Mesenchymal stem cell (in vitro differentiated cells and primary cell): ENCODE results near the gene SLC2A1.

ENCODE experiments used
- DNase-seq: peaks from one replicate; pipeline ENCODE4 v3.0.0-alpha.2; 2013
- H2AFZ ChIP-seq: one replicate; pipeline ENCODE4 v1.6.1; 2013; ENCODE audit warnings: low read depth, mild to moderate bottlenecking, control low read depth, inconsistent platforms, low read length, moderate library complexity
- H2AK5ac ChIP-seq: 2 replicates; pipeline ENCODE4 v1.6.1; 2013; ENCODE audit warnings: low read length, moderate library complexity, mild to moderate bottlenecking, inconsistent platforms; ENCODE audit not compliant: severe bottlenecking
- H2BK120ac ChIP-seq: one replicate; pipeline ENCODE4 v1.6.1; 2013; ENCODE audit warnings: low read depth, mild to moderate bottlenecking, inconsistent platforms, low read length, moderate library complexity
- H2BK12ac ChIP-seq, 2 experiments: one replicate each; pipeline ENCODE4 v1.6.1; 2013; ENCODE audit warnings: inconsistent platforms in 2 of 2, low read length in 2 of 2, mild to moderate bottlenecking in 2 of 2, moderate library complexity in 2 of 2, control low read depth in 1 of 2
- H2BK15ac ChIP-seq: one replicate; pipeline ENCODE4 v1.6.1; 2013; ENCODE audit warnings: mild to moderate bottlenecking, low read depth, inconsistent platforms; ENCODE audit not compliant: poor library complexity, severe bottlenecking
- H2BK5ac ChIP-seq: 2 replicates; pipeline ENCODE4 v1.6.1; 2013; ENCODE audit warnings: low read depth, mild to moderate bottlenecking, low read length, control low read depth, inconsistent platforms; ENCODE audit not compliant: poor library complexity, severe bottlenecking
- H3K14ac ChIP-seq, 2 experiments: one replicate each; pipeline ENCODE4 v1.6.1; 2013; ENCODE audit warnings: inconsistent platforms in 2 of 2, low read length in 2 of 2, control low read depth in 1 of 2, mild to moderate bottlenecking in 1 of 2, moderate library complexity in 1 of 2
- H3K18ac ChIP-seq, 2 experiments: one replicate each; pipeline ENCODE4 v1.6.1; 2013; ENCODE audit warnings: inconsistent platforms in 2 of 2, low read length in 2 of 2, control low read depth in 1 of 2, low read depth in 1 of 2, mild to moderate bottlenecking in 1 of 2
- H3K23ac ChIP-seq, 2 experiments: one replicate each; pipeline ENCODE4 v1.6.1; 2013; ENCODE audit warnings: inconsistent platforms in 2 of 2, low read length in 2 of 2, mild to moderate bottlenecking in 2 of 2, moderate library complexity in 2 of 2, control low read depth in 1 of 2
- H3K27ac ChIP-seq: 2 replicates; pipeline ENCODE4 v1.5.1; 2013; ENCODE audit warnings: mild to moderate bottlenecking, moderate library complexity, low read length, control low read depth, inconsistent platforms; ENCODE audit not compliant: poor library complexity, severe bottlenecking
- H3K27me3 ChIP-seq, 2 experiments: 2 replicates each; pipeline versions ENCODE4 v1.6.1 to v1.7.0; 2013; ENCODE audit warnings: low read length in 2 of 2, mild to moderate bottlenecking in 2 of 2, moderate library complexity in 2 of 2, control low read depth in 1 of 2, inconsistent platforms in 1 of 2; ENCODE audit not compliant: control insufficient read depth in 1 of 2, insufficient read depth in 1 of 2
- H3K36me3 ChIP-seq, 2 experiments: 2 replicates each; pipeline versions ENCODE4 v1.6.1 to v1.7.0; 2013; ENCODE audit warnings: low read length in 2 of 2, control low read depth in 1 of 2, inconsistent platforms in 1 of 2, low read depth in 1 of 2, mild to moderate bottlenecking in 1 of 2; ENCODE audit not compliant: insufficient read depth in 2 of 2, control insufficient read depth in 1 of 2
- H3K4ac ChIP-seq, 2 experiments: one replicate each; pipeline ENCODE4 v1.6.1; 2013; ENCODE audit warnings: inconsistent platforms in 2 of 2, low read length in 2 of 2, mild to moderate bottlenecking in 2 of 2, moderate library complexity in 2 of 2, control low read depth in 1 of 2, low read depth in 1 of 2
- H3K4me1 ChIP-seq: 2 replicates; pipeline ENCODE4 v1.6.1; 2013; ENCODE audit warnings: low read depth, low read length, control low read depth; ENCODE audit not compliant: control insufficient read depth, insufficient read depth
- H3K4me2 ChIP-seq: 2 replicates; pipeline ENCODE4 v1.6.1; 2013; ENCODE audit warnings: low read length, mild to moderate bottlenecking, inconsistent platforms; ENCODE audit not compliant: poor library complexity, severe bottlenecking
- H3K4me3 ChIP-seq, 2 experiments: 2 replicates each; pipeline versions ENCODE4 v1.5.1 to v1.7.0; 2013; ENCODE audit warnings: low read length in 2 of 2, mild to moderate bottlenecking in 2 of 2, control low read depth in 1 of 2, low read depth in 1 of 2; ENCODE audit not compliant: insufficient read depth in 1 of 2
- H3K79me1 ChIP-seq: replicated peaks from 2 replicates; pipeline ENCODE4 v1.6.1; 2013; ENCODE audit warnings: mild to moderate bottlenecking, control low read depth, low read length, inconsistent platforms; ENCODE audit not compliant: poor library complexity, severe bottlenecking
- H3K9ac ChIP-seq: 2 replicates; pipeline ENCODE4 v1.7.0; 2013; ENCODE audit warnings: mild to moderate bottlenecking, low read length, moderate library complexity
- H3K9me3 ChIP-seq: 2 replicates; pipeline ENCODE4 v1.7.0; 2013; ENCODE audit warnings: mild to moderate bottlenecking, low read length; ENCODE audit not compliant: control insufficient read depth
- H4K8ac ChIP-seq: one replicate; pipeline ENCODE4 v1.6.1; 2013; ENCODE audit warnings: inconsistent platforms, mild to moderate bottlenecking, low read length, moderate library complexity
- H4K91ac ChIP-seq: one replicate; pipeline ENCODE4 v1.6.1; 2013; ENCODE audit warnings: mild to moderate bottlenecking, low read length, inconsistent platforms
- WGBS: methylation state at CpG from one replicate; pipeline ENCODE4 v1.1.7; 2013; ENCODE audit warnings: mixed read lengths; 5-methylcytosine and 5-hydroxymethylcytosine counted together

Gene SLC2A1

GRCh38 chr1:42983253-42983652, 24.6 kb upstream of the SLC2A1 start:
- no peak overlapping the region for H3K27ac ChIP-seq
- 82% methylated on average over 2 of the region's 3 CpGs for WGBS
- no peak overlapping the region for H2AK5ac ChIP-seq
- H2BK15ac ChIP-seq, result no peak overlapping the region
- no peak overlapping the region for H2BK5ac ChIP-seq
- H3K18ac ChIP-seq, result no peak overlapping the region
- H3K4ac ChIP-seq, result no peak overlapping the region
- no peak overlapping the region for H2AFZ ChIP-seq
- peaks cover 0 to 18% of the 10 kb centered on the region in 2 experiments for H3K36me3 ChIP-seq
- no peak overlapping the region for H3K4me2 ChIP-seq
- H2BK120ac ChIP-seq, result no peak overlapping the region
- H3K4me3 ChIP-seq, result no peak overlapping the region
- no peak overlapping the region for H3K9ac ChIP-seq
- no peak overlapping the region for H4K8ac ChIP-seq
- no peaks in the 10 kb centered on the region for H3K9me3 ChIP-seq
- no peak overlapping the region for H4K91ac ChIP-seq
- peaks cover 15% of the 10 kb centered on the region for H3K4me1 ChIP-seq
- H3K27me3 ChIP-seq, result peaks cover 0 to 5% of the 10 kb centered on the region in 2 experiments
- H3K79me1 ChIP-seq, result no peaks in the 10 kb centered on the region
- H3K23ac ChIP-seq, result no peak overlapping the region
- no peak for DNase-seq
- H3K14ac ChIP-seq, result no peak overlapping the region
- H2BK12ac ChIP-seq, result no peak overlapping the region

- peaks cover 19% of the 10 kb centered on the region for H3K4me1 ChIP-seq
- WGBS, result 88% methylated on average over 6 of the region's 6 CpGs
- no peak overlapping the region for H2AFZ ChIP-seq
- no peak overlapping the region for H2BK12ac ChIP-seq
- H2BK120ac ChIP-seq, result no peak overlapping the region
- no peak overlapping the region for H3K9ac ChIP-seq
- no peak overlapping the region for H3K4ac ChIP-seq
- peaks cover 0 to 18% of the 10 kb centered on the region in 2 experiments for H3K36me3 ChIP-seq
- peaks cover 0 to 5% of the 10 kb centered on the region in 2 experiments for H3K27me3 ChIP-seq
- no peak overlapping the region for H3K27ac ChIP-seq
- no peak overlapping the region for H3K4me2 ChIP-seq
- no peak overlapping the region for H3K23ac ChIP-seq
- H3K9me3 ChIP-seq, result no peaks in the 10 kb centered on the region
- no peak overlapping the region for H2AK5ac ChIP-seq
- no peak overlapping the region for H3K4me3 ChIP-seq
- no peak overlapping the region for H3K18ac ChIP-seq
- no peak for DNase-seq
- H2BK5ac ChIP-seq, result no peak overlapping the region
- no peak overlapping the region for H2BK15ac ChIP-seq
- no peak overlapping the region for H3K14ac ChIP-seq
- no peak overlapping the region for H4K8ac ChIP-seq
- no peak overlapping the region for H4K91ac ChIP-seq
- no peaks in the 10 kb centered on the region for H3K79me1 ChIP-seq
These were observed 24.0 kb upstream of the SLC2A1 start for GRCh38 chr1:42982641-42983040.

GRCh38 chr1:42981871-42982270, 23.2 kb upstream of the SLC2A1 start:
- H4K8ac ChIP-seq, result no peak overlapping the region
- peak overlapping the region; percentile 31 for H2AK5ac ChIP-seq
- peak; percentile 52 for DNase-seq
- no peak overlapping the region for H3K18ac ChIP-seq
- H2BK120ac ChIP-seq, result no peak overlapping the region
- H3K23ac ChIP-seq, result no peak overlapping the region
- no peak overlapping the region for H3K9ac ChIP-seq
- no peaks in the 10 kb centered on the region for H3K79me1 ChIP-seq
- no peak overlapping the region for H3K14ac ChIP-seq
- H3K4me2 ChIP-seq, result no peak overlapping the region
- H3K27ac ChIP-seq, result no peak overlapping the region
- peaks cover 0 to 5% of the 10 kb centered on the region in 2 experiments for H3K27me3 ChIP-seq
- no peaks in the 10 kb centered on the region for H3K9me3 ChIP-seq
- 80% methylated on average over 5 of the region's 6 CpGs for WGBS
- no peak overlapping the region for H2BK15ac ChIP-seq
- no peak overlapping the region for H4K91ac ChIP-seq
- peaks cover 19% of the 10 kb centered on the region for H3K4me1 ChIP-seq
- H2AFZ ChIP-seq, result no peak overlapping the region
- no peak overlapping the region for H2BK5ac ChIP-seq
- H3K4me3 ChIP-seq, result no peak overlapping the region
- H2BK12ac ChIP-seq, result no peak overlapping the region
- H3K36me3 ChIP-seq, result peaks cover 0 to 18% of the 10 kb centered on the region in 2 experiments
- H3K4ac ChIP-seq, result no peak overlapping the region

GRCh38 chr1:42981255-42981805, 22.7 kb upstream of the SLC2A1 start:
- Histone ChIP-seq H2BK12ac (no peak overlapping the region), H3K36me3 (peaks cover 0 to 18% of the 10 kb centered on the region in 2 experiments), H2AK5ac (no peak overlapping the region), H2BK15ac (no peak overlapping the region), H3K9me3 (no peaks in the 10 kb centered on the region), H4K8ac (no peak overlapping the region), H3K4ac (no peak overlapping the region), H3K18ac (no peak overlapping the region), H3K79me1 (no peaks in the 10 kb centered on the region), H3K27me3 (peaks cover 0 to 5% of the 10 kb centered on the region in 2 experiments), H2AFZ (no peak overlapping the region), H2BK5ac (no peak overlapping the region), H2BK120ac (no peak overlapping the region), H3K14ac (no peak overlapping the region), H3K23ac (no peak overlapping the region), H4K91ac (no peak overlapping the region), H3K27ac (no peak overlapping the region), H3K9ac (no peak overlapping the region), H3K4me3 (no peak overlapping the region), H3K4me2 (no peak overlapping the region), H3K4me1 (peaks cover 19% of the 10 kb centered on the region)
- DNase-seq, result no peak
- WGBS, result 81% methylated on average over 4 of the region's 4 CpGs
